Keratinocyte (primary cell): ENCODE measurements around the gene ERG. TPM values are rescaled to one million over a fixed set of nuclear protein-coding genes. Genes with fewer than 3 reads are reported as not detected.

Experiments used
- DNase-seq: peaks from one replicate; pipeline ENCODE4 v3.0.0-alpha.2; 2011; ENCODE audit warnings: low read depth, missing footprints, low spot score
- FAIRE-seq: peaks from 2 replicates; lab custom pipeline; 2011; peaks lifted over from hg19 to GRCh38; lab: Jason Lieb, UNC
- H2AFZ ChIP-seq: 2 replicates; pipeline ENCODE4 v1.6.0; 2012; ENCODE audit warnings: low read length, control low read depth, inconsistent platforms; ENCODE audit not compliant: control insufficient read depth
- H3K27ac ChIP-seq: 2 replicates; pipeline ENCODE4 v1.5.1; 2011; ENCODE audit warnings: low read length; ENCODE audit not compliant: control insufficient read depth, insufficient read depth
- H3K27me3 ChIP-seq: 3 replicates; pipeline ENCODE4 v1.6.0; 2011; ENCODE audit warnings: low read length; ENCODE audit not compliant: control insufficient read depth, insufficient read depth; ENCODE audit errors: extremely low read depth
- H3K36me3 ChIP-seq, 2 experiments: 2 replicates in 1 of 2; 3 replicates in 1 of 2; pipeline ENCODE4 v1.5.1; 2011; ENCODE audit warnings: low read length in 2 of 2, mild to moderate bottlenecking in 1 of 2; ENCODE audit not compliant: control insufficient read depth in 2 of 2, insufficient read depth in 2 of 2; ENCODE audit errors: extremely low read depth in 1 of 2
- H3K4me1 ChIP-seq: 3 replicates; pipeline ENCODE4 v1.5.1; 2011; ENCODE audit warnings: low read length; ENCODE audit not compliant: control insufficient read depth, insufficient read depth; ENCODE audit errors: extremely low read depth
- H3K4me2 ChIP-seq: 3 replicates; pipeline ENCODE4 v1.6.0; 2011; ENCODE audit warnings: low read depth, low read length; ENCODE audit not compliant: control insufficient read depth, insufficient read depth; ENCODE audit errors: extremely low read depth
- H3K4me3 ChIP-seq, 3 experiments: fragments of 200-600 bp in 1 of 3; sonication (generic) in 1 of 3; 2 replicates in 2 of 3; 3 replicates in 1 of 3; pipeline ENCODE4 v1.5.1; 2011 to 2016; ENCODE audit warnings: low read length in 3 of 3, mild to moderate bottlenecking in 3 of 3, control low read depth in 2 of 3, inconsistent platforms in 1 of 3, low read depth in 1 of 3, mixed read lengths in 1 of 3, mixed run types in 1 of 3, moderate library complexity in 1 of 3; ENCODE audit not compliant: control insufficient read depth in 2 of 3, insufficient read depth in 2 of 3; ENCODE audit errors: extremely low read depth in 1 of 3
- H3K79me2 ChIP-seq: 2 replicates; pipeline ENCODE4 v1.6.0; 2012; ENCODE audit warnings: low read length; ENCODE audit not compliant: control insufficient read depth, insufficient read depth
- H3K9ac ChIP-seq: 3 replicates; pipeline ENCODE4 v1.6.0; 2011; ENCODE audit warnings: low read length; ENCODE audit not compliant: control insufficient read depth, insufficient read depth; ENCODE audit errors: extremely low read depth
- H3K9me1 ChIP-seq: 3 replicates; pipeline ENCODE4 v1.6.0; 2011; ENCODE audit warnings: low read length; ENCODE audit not compliant: control insufficient read depth, insufficient read depth; ENCODE audit errors: extremely low read depth
- H3K9me3 ChIP-seq: 2 replicates; pipeline ENCODE4 v1.5.1; 2012; ENCODE audit warnings: low read depth, low read length; ENCODE audit not compliant: control insufficient read depth
- H4K20me1 ChIP-seq: 3 replicates; pipeline ENCODE4 v1.6.0; 2011; ENCODE audit warnings: low read length; ENCODE audit not compliant: control insufficient read depth, insufficient read depth; ENCODE audit errors: extremely low read depth
- CTCF ChIP-seq, 3 experiments: IDR thresholded peaks in 1 of 3; conservative IDR thresholded peaks in 1 of 3; optimal IDR thresholded peaks in 1 of 3; 2 replicates in 2 of 3; 3 replicates in 1 of 3; pipeline versions ENCODE3 to v1.5.1; 2011; ENCODE audit warnings: low read length in 3 of 3, mild to moderate bottlenecking in 3 of 3, moderate library complexity in 2 of 3, control low read depth in 1 of 3, inconsistent platforms in 1 of 3; ENCODE audit not compliant: insufficient read depth in 2 of 3; ENCODE audit errors: extremely low read depth in 1 of 3
- EZH2 ChIP-seq: IDR thresholded peaks from one replicate; pipeline ENCODE4 v1.6.1; 2012; ENCODE audit warnings: inconsistent platforms, mild to moderate bottlenecking, low read length, moderate library complexity
- dilution Hi-C: fragments of 300-500 bp; cut with MboI; formaldehyde crosslinking; loops from one replicate; pipeline ENCODE4 v1.7.0; 2020; ENCODE audit warnings: low sequenced_read_pairs; ENCODE audit not compliant: extremely low pct_ligation_motif_present
- polyA plus RNA-seq, 5 experiments: library from polyadenylated mRNA; depleted of rRNA in 3 of 5; stranded (reverse) in 3 of 5; stranded (forward) in 1 of 5; unstranded in 1 of 5; fragments of >200 nt; gene quantifications; 1 replicate in 1 of 5; 2 replicates in 3 of 5; 3 replicates in 1 of 5; pipeline versions ENCODE4 v1.2.1 to v1.2.3, GENCODE V29; 2011 to 2012; ENCODE audit warnings: missing spikeins in 2 of 5, low read depth in 1 of 5, low replicate concordance in 1 of 5

ERG gene
- polyA plus RNA-seq, 1 donor (not counting 4 experiments of a cell fraction or from before 2014, with no cell fraction given) = 0.08 TPM

DNA sequence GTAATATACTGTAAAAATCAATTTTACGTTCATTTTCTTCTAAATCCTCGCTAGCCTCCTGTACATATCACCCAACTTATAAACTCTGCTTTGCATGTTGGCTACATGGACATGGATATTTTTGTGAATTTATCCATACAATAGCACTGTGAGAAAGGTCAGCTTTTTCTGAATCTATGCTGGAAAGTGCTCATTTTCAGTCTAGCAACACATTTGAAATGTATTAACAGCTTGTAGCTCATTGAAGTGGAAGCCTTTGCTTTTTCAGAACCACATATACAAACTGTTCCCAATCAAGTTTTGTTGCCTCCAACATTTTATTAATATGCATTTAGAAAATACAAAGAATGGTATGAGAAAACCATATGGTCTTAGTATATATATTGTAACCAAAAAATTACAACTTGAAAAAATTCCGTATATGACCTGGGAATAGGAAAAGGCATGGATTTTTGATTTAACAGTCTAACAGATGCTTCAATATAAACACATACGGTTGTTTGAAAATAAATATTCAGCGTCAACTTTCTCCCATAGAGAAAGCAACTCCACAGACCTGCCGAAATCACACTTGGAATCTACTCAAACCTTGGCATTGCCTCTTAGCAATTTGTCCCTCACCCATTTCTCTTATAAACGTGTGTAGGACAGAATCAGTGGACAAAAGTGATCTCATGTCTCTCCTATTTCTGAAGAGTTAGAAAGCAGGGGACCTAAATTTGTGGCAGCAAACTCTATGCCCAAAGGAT is 112.7 kb downstream of the ERG start:
- no peaks in the 10 kb centered on the region for H3K4me1 ChIP-seq
- H3K9me3 ChIP-seq = no peaks in the 10 kb centered on the region
- dilution Hi-C loops = no loop called here
- H3K27ac ChIP-seq = no peak overlapping the region
- H3K4me2 ChIP-seq = no peak overlapping the region
- H3K79me2 ChIP-seq = no peaks in the 10 kb centered on the region
- H3K4me3 ChIP-seq = no peak overlapping the region
- FAIRE-seq = no peak
- no peak for DNase-seq
- no peaks in the 10 kb centered on the region for H3K9me1 ChIP-seq
- H3K27me3 ChIP-seq = no peaks in the 10 kb centered on the region
- no peak overlapping the region for H2AFZ ChIP-seq
- H4K20me1 ChIP-seq = no peaks in the 10 kb centered on the region
- no peaks in the 10 kb centered on the region for H3K36me3 ChIP-seq
- TF ChIP-seq CTCF (optimal IDR thresholded peaks at IDR 0.05 in 1 of 3, IDR thresholded peaks at IDR 0.05 in 1 of 3, conservative IDR thresholded peaks at IDR 0.05 in 1 of 3; ENCODE audit: extremely low read depth in 1 of 3, insufficient read depth in 2 of 3, low read length in 3 of 3) (no peak), EZH2 (no peak)
- H3K9ac ChIP-seq = no peak overlapping the region

DNA sequence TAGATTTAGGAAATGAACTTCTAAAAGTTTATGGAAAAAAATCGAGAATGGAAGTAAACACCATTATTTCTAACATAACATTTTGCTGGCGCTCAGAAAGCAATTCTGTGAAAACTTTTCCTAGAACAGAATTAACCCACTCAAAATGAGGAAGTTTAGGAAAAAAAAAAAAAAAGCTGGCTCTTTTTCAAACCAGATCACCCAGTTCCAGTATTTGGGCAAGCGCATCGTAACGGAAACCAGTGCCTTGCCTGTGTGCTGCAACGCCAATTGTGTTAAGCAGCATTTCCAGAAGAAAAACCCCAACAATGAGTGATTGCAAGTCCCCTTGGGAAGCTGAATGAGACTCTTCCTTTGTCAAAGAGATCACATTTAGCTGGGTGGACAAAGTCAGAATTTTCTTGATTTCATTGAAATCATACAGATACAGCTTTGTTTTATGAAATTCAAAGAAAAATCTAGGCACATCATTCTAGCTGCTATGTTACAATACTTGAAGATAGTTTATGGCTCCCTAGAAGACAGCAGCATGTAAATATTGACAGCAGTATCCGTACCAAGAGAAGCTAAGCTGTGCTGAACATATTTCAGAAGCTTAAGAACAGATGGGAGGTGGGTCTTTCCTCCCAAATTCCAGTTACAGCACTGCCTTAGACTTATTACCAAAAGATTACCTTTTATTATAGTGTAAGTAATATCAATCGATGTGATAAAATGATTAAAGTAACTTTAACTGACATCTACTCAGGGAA is 113.4 kb downstream of the ERG start:
- Histone ChIP-seq H3K9me1 (no peaks in the 10 kb centered on the region), H3K79me2 (no peaks in the 10 kb centered on the region), H3K27me3 (no peaks in the 10 kb centered on the region), H2AFZ (no peak overlapping the region), H3K9me3 (no peaks in the 10 kb centered on the region), H3K36me3 (no peaks in the 10 kb centered on the region), H3K4me1 (no peaks in the 10 kb centered on the region), H4K20me1 (no peaks in the 10 kb centered on the region), H3K27ac (no peak overlapping the region), H3K9ac (no peak overlapping the region), H3K4me2 (no peak overlapping the region), H3K4me3 (no peak overlapping the region)
- TF ChIP-seq EZH2 = no peak
- no peak for DNase-seq
- FAIRE-seq = no peak
- dilution Hi-C loops = no loop called here
